Activated T-cell treated with anti-CD3 and anti-CD28 coated beads for 48 hours (primary cell): ENCODE data around the gene PIEZO1.

Source experiments
- DNase-seq: peaks from one replicate; pipeline ENCODE4 v3.0.0-alpha.2; 2020; ENCODE audit warnings: low read depth

Gene PIEZO1

DNA sequence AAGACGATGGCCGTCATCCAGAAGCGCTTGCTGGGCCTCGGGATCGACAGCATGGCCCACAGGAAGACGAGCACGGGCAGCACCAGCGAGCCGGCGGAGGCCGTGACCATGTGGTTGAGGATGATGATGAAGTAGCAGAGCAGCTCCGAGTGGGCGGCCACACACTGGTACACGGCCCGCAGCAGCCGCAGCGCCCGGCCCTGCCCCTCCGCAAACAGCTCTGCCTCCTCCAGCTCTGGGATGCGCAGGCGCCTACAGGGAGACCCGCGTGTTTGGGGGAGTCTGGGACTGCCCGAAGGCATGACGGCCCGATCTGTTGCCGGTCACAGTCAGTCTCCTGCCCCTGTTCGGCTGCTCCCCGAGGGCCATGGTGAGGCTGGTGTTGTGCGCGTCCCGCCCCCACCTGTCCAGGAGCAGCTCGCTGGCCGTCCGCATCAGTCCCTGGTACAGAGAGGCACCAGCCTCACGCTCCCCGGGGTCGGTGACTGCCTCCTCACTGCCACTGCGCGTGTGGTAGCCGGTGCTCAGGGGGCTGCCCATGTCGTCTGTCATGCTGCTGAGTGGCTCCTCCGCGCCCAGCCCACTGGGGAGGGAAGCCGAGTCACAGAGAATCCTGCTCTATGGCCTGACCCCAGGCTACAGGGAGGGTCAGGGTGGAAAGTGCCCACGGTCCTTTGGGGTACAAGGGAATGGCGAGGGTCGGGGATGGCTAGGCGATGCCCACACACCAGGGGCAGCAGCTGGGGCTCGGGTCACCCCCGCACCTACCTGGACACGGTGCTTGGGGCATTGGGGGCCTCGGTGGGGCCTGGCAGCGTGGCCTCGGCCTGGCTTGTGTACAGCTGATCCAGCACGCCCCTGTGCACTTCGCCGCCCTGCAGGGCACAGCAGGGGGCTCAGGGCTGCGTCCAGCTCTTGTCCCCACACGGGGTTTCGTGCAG, 62.9 kb downstream of the PIEZO1 start:
- DNase-seq = no peak

DNA sequence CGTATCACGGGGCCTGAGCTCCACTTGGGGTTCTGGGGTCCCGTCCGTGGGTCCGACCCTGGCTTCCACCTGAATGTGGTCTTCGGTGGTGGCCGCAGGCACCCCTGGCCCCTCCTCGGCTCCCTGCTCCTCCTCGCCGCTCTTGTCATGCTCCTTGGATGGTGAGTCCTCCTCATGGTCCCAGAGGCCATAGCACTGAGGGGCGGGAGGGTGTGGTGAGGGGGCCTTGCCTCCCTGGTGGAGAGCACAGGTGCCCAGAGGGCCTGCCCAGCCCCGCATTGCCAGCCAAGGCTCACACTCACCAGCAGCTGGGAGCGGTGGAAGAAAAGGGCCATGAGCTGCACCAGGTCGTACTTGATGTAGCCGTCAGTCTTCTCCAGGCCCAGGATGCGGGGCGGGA, 63.8 kb downstream of the PIEZO1 start:
- no peak for DNase-seq

DNA sequence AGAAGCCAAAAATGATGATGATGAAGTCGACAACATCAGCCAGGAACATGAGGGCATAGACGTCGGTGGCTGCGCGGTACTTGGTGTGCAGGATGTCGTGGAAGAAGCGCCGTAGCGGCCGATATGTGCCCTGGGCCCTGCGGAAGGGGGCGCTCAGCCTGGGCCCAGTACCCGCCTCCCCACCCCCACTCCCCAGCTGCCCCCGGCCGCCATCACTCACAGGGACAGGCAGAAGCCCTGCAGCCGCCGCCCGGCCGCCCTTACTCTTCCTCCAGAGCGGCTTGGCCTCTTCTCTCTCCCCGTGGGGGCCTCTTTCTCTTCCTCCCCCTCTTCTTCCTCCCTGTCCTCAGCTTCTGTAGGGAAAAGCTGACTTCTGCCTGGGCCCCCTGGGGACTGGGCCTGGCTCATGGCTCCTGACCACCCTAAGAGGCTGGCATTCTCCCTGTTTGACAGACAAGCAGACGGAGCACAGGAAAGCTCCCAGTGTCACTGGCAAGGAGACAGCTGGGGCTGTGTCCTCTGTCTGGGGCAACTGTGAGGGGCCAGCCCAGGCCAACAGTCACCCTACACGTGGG, 64.5 kb downstream of the PIEZO1 start:
- DNase-seq = no peak

DNA sequence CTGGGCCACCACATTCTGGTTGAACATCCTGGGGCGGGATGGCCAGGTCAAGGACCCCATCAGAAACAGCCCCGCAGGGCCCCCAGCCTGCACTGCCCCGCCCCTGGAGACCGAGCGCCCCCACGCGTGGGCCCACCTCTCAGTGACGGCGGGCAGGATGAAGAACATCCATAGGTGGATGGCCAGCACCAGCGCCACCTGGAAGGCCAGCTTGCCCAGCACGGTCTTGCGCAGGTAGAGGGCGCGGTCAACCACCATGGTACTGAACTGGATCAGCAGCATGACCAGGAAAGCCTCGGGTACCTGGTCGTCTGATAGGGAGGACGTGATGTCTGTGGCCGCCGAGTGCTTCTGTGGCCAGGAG, 65.1 kb downstream of the PIEZO1 start:
- DNase-seq = no peak

DNA sequence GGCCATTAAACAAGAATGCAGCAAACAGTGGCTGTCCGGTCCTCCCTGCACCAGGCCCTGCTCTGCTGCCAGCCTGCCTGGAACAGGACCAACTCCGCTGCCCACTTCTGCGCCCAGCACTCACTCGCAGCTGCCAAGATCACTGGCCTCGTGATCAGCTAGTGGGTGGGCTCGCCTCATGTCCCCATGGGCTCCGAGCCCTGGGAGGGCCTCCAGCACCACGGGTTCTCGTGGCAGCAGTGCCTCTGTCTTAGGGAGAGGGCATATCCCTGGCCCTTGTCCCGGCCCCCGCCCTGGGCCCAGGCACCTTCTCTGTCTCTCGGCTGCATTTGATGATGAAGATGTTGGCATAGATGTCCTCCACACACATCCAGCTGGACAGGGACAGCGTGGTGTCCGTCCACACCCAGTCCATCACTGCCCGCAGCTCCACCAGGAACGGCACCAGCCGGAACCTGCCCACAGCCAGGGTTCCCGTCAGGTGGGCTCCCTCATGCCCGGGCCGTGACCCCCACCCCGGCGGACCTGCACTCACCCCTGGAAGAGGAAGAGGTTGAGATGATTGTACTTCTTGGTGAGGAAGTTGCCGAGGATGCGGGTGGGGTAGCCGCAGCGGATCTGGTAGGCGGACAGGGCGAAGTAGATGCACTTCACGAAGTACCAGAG, 65.6 kb downstream of the PIEZO1 start:
- DNase-seq = no peak

DNA sequence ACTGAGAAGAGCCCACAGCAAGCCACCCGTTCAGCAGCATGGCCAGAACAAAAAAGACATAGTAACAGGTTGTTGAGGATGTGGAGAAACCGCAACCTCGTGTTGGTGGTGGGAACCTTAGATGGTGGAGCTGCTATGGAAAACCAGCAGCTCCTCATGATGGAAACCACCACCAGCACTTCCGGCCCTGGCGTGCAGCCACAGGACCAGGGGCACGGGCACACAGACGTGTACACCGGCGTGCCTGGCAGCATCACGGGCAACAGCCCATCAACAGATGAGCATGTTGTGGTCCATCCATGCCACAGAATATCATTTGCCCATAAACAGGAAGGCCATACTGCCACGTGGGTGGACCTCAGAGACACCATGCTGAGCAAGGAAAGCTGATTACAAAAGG, 66.8 kb downstream of the PIEZO1 start:
- no peak for DNase-seq

DNA sequence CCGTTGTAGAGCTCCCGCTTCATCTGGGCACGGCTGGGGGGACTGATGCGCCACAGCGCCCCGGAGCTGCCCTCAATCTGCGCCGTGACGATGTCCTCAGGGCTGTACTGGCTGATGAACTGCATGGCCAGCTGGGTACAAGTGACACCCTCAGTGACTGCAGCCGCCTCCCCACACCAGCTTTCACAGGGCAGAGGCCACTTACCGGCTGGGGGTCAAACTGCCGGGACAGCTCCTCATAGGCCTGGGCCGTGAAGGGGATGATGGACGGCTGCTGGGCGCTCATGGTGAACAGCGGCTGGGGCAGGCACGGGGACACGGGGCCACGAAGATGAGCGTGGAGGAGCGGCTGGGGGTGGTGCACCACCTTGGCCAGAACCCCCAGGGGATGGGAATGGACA, 68.4 kb downstream of the PIEZO1 start:
- no peak for DNase-seq

DNA sequence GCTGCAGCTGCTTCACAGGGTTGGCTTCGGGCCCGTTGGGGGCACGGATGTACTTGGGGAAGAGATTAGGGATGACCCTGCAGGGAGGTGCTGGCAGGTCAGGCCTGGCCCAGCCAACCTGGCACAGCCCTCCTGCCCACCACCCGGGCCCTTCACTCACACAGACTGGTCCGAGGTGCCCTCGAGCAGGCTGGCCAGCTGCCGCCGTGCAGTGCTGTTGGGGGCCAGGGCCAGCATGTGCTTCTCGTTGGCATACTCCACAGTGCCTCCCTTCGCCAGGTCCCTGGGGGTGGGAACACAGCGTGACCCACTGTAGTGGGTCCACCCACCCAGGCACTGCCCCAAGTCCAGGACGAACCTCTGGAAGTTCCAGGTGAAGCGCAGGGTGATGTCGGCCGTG, 68.8 kb downstream of the PIEZO1 start:
- no peak for DNase-seq

DNA sequence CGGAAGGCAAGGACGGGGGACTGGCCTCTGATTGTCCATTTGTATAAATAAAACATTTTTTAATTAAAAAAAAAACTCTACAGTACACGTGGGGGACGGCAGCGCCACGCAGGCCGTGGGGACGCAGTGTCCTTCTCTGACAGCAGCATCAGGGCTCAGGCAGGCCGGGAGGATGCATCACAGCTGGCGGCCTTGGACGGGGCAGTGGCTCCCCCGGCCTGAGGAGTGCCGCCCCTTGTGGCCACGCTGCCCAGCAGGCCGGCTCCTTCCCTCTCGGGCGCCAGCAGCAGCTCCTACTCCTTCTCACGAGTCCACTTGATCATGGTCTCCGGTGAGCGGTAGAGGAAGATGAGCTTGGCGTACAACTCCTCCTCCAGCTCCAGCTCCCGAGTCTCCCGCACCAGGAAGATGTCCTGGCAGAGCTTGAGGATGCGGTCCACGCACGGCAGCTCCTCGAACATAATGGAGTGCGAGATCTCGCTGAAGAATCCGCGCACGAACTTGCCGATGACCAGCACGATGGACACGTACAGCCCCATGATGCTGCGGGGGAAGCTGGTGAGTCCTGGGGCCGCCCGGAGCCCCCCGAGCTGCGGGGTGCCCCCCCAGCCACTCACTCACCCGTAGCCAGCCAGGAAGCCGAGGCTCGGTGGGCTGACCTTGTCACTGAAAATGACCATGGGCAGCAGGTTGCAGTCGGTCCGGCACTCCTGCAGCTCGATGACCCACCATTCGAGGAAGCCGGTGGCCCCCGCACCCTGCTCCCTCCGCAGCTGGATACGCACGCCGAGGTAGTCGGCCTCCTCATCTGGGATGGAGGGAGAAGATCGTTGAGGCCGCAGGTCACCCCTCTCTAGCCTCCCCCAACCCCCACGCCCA, 69.5 kb downstream of the PIEZO1 start:
- DNase-seq = no peak

DNA sequence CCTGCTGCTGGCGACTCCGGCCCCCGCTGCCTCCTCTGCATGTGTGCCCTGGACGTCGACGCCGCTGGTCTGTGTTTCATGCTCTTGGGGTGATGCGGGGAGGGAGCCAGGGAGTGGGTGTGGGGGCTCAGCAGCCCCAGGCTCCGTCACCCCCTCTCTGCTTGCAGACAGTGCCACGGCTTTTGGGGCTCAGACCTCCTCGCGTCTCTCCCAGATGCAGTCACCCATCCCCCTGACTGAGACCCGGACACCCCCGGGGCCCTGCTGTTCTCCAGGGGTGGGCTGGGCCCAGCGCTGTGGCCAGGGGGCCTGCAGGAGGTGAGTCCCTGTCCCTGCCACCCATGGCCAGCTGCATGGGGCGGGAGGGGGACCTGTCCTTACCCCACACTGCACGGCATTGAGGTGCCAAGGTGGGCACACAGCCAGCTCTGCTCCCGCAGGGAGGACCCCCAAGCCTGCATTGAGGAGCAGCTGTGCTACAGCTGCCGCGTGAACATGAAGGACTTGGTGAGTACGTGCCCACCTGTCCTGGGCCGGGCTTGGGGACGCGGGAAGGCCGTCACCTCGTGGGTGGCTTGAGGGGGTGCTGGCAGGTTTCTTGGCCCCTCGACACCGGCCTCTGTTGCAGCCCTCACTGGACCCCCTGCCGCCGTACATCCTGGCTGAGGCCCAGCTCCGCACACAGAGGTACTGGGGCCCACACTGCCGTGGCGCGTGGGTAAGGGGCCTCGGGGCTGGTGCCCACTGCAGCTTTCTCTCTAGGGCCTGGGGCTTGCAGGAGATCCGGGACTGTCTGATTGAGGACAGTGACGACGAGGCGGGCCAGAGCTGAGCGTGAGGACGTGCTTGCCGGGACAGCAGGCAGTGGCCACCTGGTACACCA, 70.4 kb downstream of the PIEZO1 start:
- no peak for DNase-seq

DNA sequence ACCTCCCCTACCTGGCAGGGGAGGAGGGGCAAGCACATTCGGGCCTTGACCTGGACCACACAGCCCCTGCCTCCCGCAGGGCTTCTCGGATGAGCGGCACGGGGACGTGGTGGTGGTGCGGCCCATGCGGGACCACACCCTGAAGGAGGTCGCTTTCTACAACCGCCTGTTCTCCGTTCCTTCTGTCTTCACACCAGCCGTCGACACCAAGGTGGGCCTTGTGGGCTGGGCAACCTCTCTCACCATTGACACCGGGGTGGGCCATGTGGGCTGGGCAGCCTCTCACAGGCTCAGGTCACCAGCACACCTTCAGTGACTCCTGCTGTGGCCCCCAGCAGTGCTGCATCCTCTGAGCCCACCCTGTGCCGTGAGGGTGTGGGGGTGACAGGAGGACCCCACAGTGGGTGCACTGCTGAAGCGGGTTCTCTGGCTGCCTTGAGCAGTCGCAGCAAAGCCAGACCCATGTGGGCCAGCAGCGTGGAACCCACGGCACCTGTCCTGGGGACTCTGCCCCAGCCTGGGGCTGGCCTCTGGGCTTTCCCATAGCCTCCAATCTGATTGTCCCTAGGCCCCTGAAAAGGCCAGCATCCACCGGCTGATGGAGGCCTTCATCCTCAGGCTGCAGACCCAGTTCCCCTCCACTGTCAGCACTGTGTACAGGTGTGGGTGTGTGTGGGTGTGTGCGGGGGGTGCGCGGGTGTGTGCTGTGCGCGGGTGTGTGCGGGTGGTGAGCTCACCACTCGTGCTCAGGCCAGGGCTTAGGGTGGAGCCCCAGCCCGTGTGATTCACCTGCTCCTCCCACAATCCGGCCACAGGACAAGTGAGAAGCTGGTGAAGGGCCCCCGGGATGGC, 71.2 kb downstream of the PIEZO1 start:
- no peak for DNase-seq

DNA sequence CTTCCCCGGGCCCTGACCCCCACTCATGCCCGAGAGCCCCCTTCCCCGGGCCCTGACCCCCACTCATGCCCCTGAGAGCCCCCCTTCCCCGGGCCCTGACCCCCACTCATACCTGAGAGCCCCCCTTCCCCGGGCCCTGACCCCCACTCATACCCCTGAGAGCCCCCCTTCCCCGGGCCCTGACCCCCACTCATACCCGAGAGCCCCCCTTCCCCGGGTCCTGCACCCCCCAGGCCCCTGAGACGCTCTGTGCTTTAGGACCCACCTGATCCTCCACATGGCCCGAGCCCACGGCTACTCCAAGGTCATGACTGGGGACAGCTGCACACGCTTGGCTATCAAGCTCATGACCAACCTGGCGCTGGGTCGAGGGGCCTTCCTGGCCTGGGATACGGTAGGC, 72.0 kb downstream of the PIEZO1 start:
- DNase-seq = no peak

DNA sequence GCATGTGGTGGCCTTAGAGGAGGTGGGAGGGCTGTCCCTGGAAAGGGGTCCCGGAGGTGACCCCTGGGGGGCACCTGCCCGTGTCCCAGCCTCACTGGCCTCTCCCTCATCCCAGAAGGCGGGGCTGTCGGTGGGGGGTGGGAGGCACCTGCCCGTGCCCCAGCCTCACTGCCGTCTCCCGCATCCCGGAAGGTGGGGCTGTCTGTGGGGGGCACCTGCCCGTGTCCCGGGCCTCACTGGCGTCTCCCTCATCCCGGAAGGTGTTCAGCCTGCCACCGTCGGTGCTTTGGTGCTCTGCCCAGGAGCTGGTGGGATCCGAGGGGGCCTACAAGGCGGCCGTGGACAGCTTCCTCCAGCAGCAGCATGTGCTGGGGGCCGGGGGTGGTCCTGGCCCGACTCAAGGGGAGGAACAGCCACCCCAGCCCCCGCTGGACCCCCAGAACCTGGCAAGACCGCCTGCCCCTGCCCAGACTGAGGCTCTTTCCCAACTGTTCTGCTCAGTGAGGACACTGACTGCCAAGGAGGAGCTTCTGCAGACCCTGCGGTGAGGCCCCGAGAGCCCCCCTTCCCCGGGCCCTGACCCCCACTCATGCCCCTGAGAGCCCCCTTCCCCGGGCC, 72.5 kb downstream of the PIEZO1 start:
- no peak for DNase-seq

DNA sequence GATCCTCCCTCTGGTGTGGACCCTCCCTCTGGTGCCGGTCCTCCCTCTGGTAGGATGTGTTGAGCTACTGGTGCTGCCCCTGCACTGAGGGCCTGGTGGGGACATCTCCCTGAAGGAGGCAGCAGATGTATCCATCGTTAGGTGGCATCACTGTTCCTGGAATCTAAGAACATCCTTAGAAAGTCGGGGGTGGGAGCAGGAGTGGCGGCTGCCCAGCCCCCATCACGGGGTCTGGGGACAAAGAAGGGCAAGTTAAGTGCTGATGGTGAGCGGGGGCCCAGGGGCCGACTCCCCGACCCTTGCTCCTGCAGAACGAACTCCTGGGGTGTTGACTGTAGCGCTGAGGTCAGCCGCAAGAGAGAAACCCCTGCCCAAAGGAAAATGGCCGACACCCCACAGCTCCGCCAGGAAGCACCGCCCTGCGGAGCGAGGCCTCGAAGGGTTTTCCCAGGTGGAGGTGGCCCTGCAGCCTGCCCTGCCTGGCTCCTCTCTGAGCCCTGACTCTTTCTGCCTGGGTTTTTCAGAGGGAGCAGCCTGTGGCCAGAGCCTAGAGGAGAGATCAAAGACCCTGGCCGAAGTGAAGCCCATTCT, 73.2 kb downstream of the PIEZO1 start:
- no peak for DNase-seq

DNA sequence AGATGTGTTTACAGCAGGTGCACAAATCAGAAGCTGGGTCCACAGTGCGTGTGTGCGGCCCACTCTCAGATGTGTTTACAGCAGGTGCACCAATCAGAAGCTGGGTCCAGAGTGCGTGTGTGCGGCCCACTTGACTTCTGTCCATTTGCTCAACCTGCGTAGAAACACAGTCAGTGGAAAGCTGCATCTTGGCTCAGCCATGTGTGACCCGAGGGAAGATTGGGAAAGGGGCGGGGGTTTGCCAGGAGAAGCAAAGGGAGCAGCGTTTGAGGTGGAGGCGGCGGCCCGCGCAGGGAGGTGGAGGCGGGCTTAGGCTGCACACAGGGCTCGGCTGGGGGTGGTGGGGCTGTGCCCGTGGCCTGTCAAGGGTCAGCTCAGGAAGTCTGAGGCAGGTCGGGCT, 74.5 kb downstream of the PIEZO1 start:
- DNase-seq = no peak

DNA sequence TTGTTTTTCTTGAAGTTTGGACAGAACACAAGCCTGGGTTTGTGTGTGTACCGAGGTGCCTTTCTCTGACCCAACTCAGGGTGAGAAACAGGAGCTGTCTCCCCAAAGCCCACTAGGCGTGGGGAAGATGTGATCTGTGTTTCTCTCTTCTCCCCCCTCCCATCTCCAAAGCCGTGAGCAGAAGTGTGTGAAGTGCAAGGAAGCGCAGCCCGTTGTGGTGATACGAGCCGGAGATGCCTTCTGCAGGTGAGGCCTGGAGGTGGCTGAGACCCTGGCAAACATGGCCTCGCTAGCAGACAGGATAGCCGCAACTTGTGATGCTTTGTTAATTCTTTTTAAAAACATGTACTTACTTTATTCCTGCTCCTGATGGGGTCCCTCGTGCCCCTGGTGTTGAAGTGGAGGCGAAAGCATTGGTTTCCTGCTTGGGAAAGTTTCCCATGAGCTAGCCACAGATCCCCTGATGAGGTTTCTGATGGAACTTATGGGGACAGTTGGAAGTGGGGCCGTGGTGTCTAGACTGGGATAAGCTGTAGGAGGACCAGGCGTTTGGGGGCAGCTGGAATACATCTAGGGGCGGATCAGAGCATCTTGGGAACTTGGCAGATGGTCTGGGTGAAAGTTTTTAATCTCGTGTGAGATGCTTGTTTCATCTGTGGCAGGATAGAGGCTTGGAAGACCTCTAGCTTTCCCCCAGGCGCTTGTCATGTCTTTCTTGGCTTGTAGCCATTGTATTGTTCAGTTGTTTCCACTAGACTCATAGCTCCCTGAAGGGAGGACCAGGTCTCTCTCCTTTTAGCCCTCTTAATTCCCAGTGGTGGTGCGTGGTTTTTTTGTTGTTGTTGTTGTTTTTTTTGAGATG, 77.8 kb downstream of the PIEZO1 start:
- DNase-seq = no peak

DNA sequence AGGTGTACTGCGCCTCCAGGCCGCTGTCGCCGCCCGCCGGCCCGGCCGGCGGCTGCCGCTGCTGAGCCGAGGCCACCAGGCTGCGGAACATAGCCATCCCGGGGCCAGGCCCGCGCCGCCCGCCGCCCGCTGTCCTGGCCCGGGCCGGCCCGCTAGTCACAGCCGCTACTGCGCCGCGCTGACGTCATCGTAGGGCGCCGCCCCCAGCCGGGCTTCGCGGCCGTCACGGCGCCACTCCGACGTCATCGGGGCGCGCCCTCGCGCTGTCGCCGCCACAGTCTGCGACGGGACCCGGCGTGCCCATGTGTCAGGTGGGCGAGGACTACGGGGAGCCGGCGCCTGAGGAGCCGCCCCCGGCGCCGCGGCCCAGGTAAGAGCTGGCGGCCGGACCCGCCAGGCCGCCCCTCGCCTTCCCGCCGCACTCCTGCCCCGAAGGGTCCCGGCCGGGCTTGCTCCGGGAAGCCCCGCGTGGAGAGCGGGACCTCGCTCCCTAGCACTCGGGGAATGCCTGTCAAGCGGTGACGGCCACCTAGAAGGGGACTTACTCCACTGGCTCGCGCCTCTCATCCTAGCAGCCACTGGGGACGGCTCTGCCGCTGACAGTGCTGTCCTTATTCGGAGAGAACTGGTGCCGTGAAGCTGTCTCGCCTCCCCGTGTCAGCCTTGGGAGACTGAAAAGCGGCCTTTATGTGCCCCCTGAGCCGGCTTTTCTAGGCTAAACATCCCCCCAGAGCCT, 78.6 kb downstream of the PIEZO1 start, which contains the start of the genes CTU2 and RNF166:
TSS of gene CTU2 (plus strand) at position 275 of the 736 bp plus-strand sequence. CDS start at position 303, 28 bp downstream.
TSS of gene RNF166 (minus strand) at position 180 of the 736 bp plus-strand sequence. CDS start at position 97, 83 bp downstream.
- DNase-seq = peak; percentile 96
